HL-60 (cell line): ENCODE data around the gene ADCY1.
"Not testable (repeated sequence)": the region's sequence is repeated elsewhere in the genome, so short reads cannot be mapped to it uniquely, and the experiment has no call there.

Source experiments
- POLR2AphosphoS5 ChIP-seq: IDR thresholded peaks from 2 replicates; pipeline ENCODE4 v1.6.1; 2012; ENCODE audit warnings: low read depth
- TF ChIP-seq, protein P1 (sequence below): IDR thresholded peaks from one replicate; pipeline ENCODE4 v1.5.1; 2011; ENCODE audit warnings: low read length, control low read depth, inconsistent platforms; ENCODE audit not compliant: insufficient read depth
- TF ChIP-seq, protein P2 (sequence below): IDR thresholded peaks from 2 replicates; pipeline ENCODE4 v1.6.1; 2012; ENCODE audit warnings: low read depth; ENCODE audit not compliant: insufficient replicate concordance

DNA sequence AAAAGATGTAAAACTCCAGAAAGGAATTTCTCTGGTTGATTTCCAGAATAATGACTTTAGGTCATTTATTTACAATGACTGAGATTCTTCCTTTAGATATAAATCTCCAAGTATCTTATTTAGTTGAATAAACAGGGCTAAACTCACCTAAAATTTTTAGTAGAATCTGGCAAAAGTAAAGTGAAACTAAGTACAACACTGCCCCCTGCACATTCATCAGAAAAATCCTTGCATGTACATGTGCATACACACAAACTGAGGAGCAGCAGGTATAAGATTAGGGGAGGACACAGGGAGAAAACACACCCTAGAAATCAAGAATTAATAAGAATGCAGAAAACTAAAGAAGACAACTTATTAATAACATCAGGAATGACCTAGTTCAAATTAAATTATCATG, 174.8 kb downstream of the ADCY1 start:
- TF ChIP-seq, protein P1, sequence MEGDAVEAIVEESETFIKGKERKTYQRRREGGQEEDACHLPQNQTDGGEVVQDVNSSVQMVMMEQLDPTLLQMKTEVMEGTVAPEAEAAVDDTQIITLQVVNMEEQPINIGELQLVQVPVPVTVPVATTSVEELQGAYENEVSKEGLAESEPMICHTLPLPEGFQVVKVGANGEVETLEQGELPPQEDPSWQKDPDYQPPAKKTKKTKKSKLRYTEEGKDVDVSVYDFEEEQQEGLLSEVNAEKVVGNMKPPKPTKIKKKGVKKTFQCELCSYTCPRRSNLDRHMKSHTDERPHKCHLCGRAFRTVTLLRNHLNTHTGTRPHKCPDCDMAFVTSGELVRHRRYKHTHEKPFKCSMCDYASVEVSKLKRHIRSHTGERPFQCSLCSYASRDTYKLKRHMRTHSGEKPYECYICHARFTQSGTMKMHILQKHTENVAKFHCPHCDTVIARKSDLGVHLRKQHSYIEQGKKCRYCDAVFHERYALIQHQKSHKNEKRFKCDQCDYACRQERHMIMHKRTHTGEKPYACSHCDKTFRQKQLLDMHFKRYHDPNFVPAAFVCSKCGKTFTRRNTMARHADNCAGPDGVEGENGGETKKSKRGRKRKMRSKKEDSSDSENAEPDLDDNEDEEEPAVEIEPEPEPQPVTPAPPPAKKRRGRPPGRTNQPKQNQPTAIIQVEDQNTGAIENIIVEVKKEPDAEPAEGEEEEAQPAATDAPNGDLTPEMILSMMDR = not testable (repeated sequence)
- TF ChIP-seq POLR2AphosphoS5 = not testable (repeated sequence)
- TF ChIP-seq, protein P2, sequence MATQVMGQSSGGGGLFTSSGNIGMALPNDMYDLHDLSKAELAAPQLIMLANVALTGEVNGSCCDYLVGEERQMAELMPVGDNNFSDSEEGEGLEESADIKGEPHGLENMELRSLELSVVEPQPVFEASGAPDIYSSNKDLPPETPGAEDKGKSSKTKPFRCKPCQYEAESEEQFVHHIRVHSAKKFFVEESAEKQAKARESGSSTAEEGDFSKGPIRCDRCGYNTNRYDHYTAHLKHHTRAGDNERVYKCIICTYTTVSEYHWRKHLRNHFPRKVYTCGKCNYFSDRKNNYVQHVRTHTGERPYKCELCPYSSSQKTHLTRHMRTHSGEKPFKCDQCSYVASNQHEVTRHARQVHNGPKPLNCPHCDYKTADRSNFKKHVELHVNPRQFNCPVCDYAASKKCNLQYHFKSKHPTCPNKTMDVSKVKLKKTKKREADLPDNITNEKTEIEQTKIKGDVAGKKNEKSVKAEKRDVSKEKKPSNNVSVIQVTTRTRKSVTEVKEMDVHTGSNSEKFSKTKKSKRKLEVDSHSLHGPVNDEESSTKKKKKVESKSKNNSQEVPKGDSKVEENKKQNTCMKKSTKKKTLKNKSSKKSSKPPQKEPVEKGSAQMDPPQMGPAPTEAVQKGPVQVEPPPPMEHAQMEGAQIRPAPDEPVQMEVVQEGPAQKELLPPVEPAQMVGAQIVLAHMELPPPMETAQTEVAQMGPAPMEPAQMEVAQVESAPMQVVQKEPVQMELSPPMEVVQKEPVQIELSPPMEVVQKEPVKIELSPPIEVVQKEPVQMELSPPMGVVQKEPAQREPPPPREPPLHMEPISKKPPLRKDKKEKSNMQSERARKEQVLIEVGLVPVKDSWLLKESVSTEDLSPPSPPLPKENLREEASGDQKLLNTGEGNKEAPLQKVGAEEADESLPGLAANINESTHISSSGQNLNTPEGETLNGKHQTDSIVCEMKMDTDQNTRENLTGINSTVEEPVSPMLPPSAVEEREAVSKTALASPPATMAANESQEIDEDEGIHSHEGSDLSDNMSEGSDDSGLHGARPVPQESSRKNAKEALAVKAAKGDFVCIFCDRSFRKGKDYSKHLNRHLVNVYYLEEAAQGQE = not testable (repeated sequence)
